HEK293T (cell line): ENCODE data around the gene NUDT5.
"Not testable (repeated sequence)": the region's sequence is repeated elsewhere in the genome, so short reads cannot be mapped to it uniquely, and the experiment has no call there.

Experiments used
- ARNT ChIP-seq: fragments of 450-650 bp; IDR thresholded peaks from 2 replicates; pipeline ENCODE4 v1.6.1; 2017; ENCODE audit warnings: mild to moderate bottlenecking
- CTBP1 ChIP-seq: fragments of 450-650 bp; IDR thresholded peaks from 2 replicates; pipeline ENCODE4 v1.6.1; 2016; ENCODE audit warnings: borderline replicate concordance
- ELF4 ChIP-seq: fragments of 450-650 bp; IDR thresholded peaks from 2 replicates; pipeline ENCODE4 v1.6.1; 2017; ENCODE audit warnings: antibody characterized with exemption
- FOXA1 ChIP-seq: fragments of 450-650 bp; IDR thresholded peaks from 2 replicates; pipeline ENCODE4 v1.6.1; 2016; ENCODE audit warnings: mild to moderate bottlenecking
- FOXK2 ChIP-seq: fragments of 450-650 bp; IDR thresholded peaks from 2 replicates; pipeline ENCODE4 v1.6.1; 2016; ENCODE audit warnings: mild to moderate bottlenecking
- FOXM1 ChIP-seq: fragments of 450-650 bp; IDR thresholded peaks from 2 replicates; pipeline ENCODE4 v1.6.1; 2017; ENCODE audit warnings: mild to moderate bottlenecking, borderline replicate concordance
- HDGF ChIP-seq: fragments of 450-650 bp; IDR thresholded peaks from 2 replicates; pipeline ENCODE4 v1.6.1; 2017; ENCODE audit warnings: antibody characterized with exemption, borderline replicate concordance
- L3MBTL2 ChIP-seq: fragments of 450-650 bp; conservative IDR thresholded peaks from 2 replicates; pipeline ENCODE4 v1.6.1; 2016; ENCODE audit warnings: mild to moderate bottlenecking
- NFRKB ChIP-seq: fragments of 450-650 bp; IDR thresholded peaks from 2 replicates; pipeline ENCODE4 v1.6.1; 2016; ENCODE audit warnings: mild to moderate bottlenecking, moderate library complexity
- SP1 ChIP-seq: fragments of 450-650 bp; IDR thresholded peaks from 2 replicates; pipeline ENCODE4 v1.6.1; 2017
- SUZ12 ChIP-seq: fragments of 450-650 bp; IDR thresholded peaks from 2 replicates; pipeline ENCODE4 v1.6.1; 2016; ENCODE audit warnings: mild to moderate bottlenecking
- TARDBP ChIP-seq: fragments of 450-650 bp; IDR thresholded peaks from 2 replicates; pipeline ENCODE4 v1.6.1; 2016
- ZNF384 ChIP-seq: fragments of 450-650 bp; IDR thresholded peaks from 2 replicates; pipeline ENCODE4 v1.6.1; 2016

- not testable (repeated sequence) for TF ChIP-seq TARDBP, FOXK2, ARNT, CTBP1, SUZ12, ELF4, ZNF384, FOXM1, SP1, NFRKB, HDGF, L3MBTL2, FOXA1
Observed at GRCh38 chr10:12226438-12226837, 30.7 kb upstream of the NUDT5 start.
